AG20443 (cell line): Measurements from ENCODE around the gene OTUD7B.
"Not testable (repeated sequence)": the region's sequence is repeated elsewhere in the genome, so short reads cannot be mapped to it uniquely, and the experiment has no call there.

ENCODE experiments used
- DNase-seq: peaks from one replicate; pipeline ENCODE4 v3.0.0; 2012; ENCODE audit warnings: low spot score, mixed read lengths

OTUD7B gene

GRCh38 chr1:150010393-150011115 lies at the start of gene OTUD7B:
OTUD7B (minus strand) TSS chr1:150010726; CDS start chr1:149977510, 33,216 bp downstream.
- peak; percentile 97 for DNase-seq

- no peak for DNase-seq
These were observed 49.7 kb upstream of the OTUD7B start for GRCh38 chr1:150060260-150060659.

GRCh38 chr1:150056407-150056806 lies 45.9 kb upstream of the OTUD7B start:
- no peak for DNase-seq

GRCh38 chr1:150055507-150055906 lies 45.0 kb upstream of the OTUD7B start:
- DNase-seq: not testable (repeated sequence)

- DNase-seq: no peak
These were observed 43.4 kb upstream of the OTUD7B start for GRCh38 chr1:150053926-150054325.

GRCh38 chr1:150051905-150052412 lies 41.4 kb upstream of the OTUD7B start:
- DNase-seq: not testable (repeated sequence)

GRCh38 chr1:150051089-150051373 lies 40.5 kb upstream of the OTUD7B start:
- no peak for DNase-seq

- DNase-seq: no peak
These were observed 39.4 kb upstream of the OTUD7B start for GRCh38 chr1:150049926-150050325.

- no peak for DNase-seq
These were observed 23.8 kb upstream of the OTUD7B start for GRCh38 chr1:150034336-150034735.

GRCh38 chr1:150028322-150028721 lies 17.8 kb upstream of the OTUD7B start:
- no peak for DNase-seq

GRCh38 chr1:150024156-150024555 lies 13.6 kb upstream of the OTUD7B start:
- DNase-seq: no peak

- DNase-seq: no peak
These were observed 11.8 kb upstream of the OTUD7B start for GRCh38 chr1:150022357-150022756.

GRCh38 chr1:150021191-150021694 lies 10.7 kb upstream of the OTUD7B start:
- DNase-seq: no peak

- DNase-seq: no peak
These were observed 10.2 kb upstream of the OTUD7B start for GRCh38 chr1:150020711-150021110.

- DNase-seq: no peak
These were observed 7.6 kb upstream of the OTUD7B start for GRCh38 chr1:150018165-150018564.

- no peak for DNase-seq
These were observed 6.8 kb upstream of the OTUD7B start for GRCh38 chr1:150017206-150017750.

- DNase-seq: peak; percentile 32
These were observed 5.2 kb upstream of the OTUD7B start for GRCh38 chr1:150015651-150016131.

- no peak for DNase-seq
These were observed 2.1 kb upstream of the OTUD7B start for GRCh38 chr1:150012611-150013010.

- peak; percentile 69 for DNase-seq
These were observed 728 bp downstream of the OTUD7B start for GRCh38 chr1:150009604-150010392.

GRCh38 chr1:150008699-150009098 lies 1.8 kb downstream of the OTUD7B start:
- DNase-seq: no peak

GRCh38 chr1:150006881-150007421 lies 3.6 kb downstream of the OTUD7B start:
- DNase-seq: no peak

- no peak for DNase-seq
These were observed 4.9 kb downstream of the OTUD7B start for GRCh38 chr1:150005606-150006005.
